ENCODE results near the gene HSH2D. TPM values are rescaled to one million over a fixed set of nuclear protein-coding genes. Genes with fewer than 3 reads are reported as not detected.
"Not testable (repeated sequence)": the region's sequence is repeated elsewhere in the genome, so short reads cannot be mapped to it uniquely, and the experiment has no call there.

HSH2D gene
- total RNA-seq, 1 experiment from 2014 or later = 9.2 TPM

DNA sequence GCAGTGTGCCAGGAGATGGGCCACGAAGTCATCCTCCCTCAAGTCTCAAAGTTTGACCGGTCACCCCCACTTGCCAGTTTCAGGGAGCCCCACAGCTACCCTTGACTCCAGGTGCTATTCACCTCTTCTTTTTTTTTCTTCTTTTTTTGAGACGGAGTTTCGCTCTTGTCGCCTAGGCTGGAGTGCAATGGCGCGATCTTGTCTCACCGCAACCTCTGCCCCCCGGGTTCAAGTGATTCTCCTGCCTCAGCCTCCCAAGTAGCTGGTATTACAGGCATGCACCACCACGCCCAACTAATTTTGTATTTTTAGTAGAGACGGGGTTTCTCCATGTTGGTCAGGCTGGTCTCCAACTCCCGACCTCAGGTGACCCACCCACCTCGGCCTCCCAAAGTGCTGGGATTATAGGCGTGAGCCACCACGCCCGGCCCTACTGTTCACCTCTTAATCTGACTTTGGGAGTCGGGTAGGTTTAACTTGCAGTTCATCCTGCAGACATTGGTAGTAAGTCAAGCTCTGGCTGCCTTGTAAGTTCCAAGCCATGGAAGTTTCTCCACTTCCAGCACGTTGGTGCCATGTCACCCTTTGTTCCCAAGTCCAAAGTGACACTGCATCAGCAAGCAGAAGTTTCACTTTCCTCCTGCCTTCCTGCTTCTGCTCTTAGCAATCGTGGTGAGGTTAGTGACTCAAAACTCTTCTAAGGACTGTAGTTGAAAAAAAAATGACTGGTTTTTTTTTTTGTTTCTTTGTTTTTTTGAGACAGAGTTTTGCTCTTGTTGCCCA is 24.2 kb upstream of the HSH2D start:
- not testable (repeated sequence) for DNase-seq (ENCODE audit: low spot score)

GRCh38 chr19:16121141-16121540 is 22.3 kb upstream of the HSH2D start:
- DNase-seq (ENCODE audit: low spot score) = no peak

GRCh38 chr19:16121967-16122366 is 21.5 kb upstream of the HSH2D start:
- DNase-seq (ENCODE audit: low spot score) = no peak

- no peak for DNase-seq (ENCODE audit: low spot score)
Measured at GRCh38 chr19:16124953-16125352, 18.5 kb upstream of the HSH2D start.

DNA sequence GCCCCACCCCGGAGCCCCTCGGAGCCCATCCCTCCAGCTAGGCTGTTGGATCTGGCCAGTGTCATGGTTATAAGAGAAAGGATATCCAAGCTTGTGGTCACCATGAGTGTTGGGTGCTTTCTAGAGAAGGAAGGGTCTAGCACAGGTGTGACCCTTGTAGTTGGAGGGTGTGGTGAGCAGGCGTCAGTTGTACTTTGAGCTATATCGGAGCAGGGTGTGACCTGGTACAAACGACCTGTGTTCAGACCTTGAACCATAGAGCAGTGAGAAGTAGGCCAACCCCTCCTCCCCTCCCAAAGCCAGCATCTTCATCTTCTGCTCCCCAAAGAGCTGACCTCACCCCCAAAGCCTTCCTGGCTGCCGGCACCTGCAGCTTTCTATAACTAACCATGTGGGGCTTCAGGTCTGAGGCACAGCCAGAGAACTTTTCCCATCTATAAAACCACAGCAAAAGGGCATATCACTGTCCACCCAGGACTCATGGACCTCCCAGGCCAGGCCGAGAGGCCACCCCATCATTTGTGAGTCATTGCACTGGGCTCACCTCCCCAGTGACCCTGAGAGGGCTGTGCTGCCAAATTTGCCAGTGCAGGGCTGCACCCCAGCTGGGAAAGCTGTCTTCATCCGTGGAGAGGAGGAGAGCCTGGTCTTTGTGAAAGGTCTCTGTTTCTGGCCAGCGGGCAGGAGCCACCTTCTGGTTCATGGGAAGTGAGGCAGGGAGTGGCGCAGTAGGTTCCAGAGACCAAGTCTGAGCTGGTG is 17.6 kb upstream of the HSH2D start:
- DNase-seq (ENCODE audit: low spot score) = no peak

DNA sequence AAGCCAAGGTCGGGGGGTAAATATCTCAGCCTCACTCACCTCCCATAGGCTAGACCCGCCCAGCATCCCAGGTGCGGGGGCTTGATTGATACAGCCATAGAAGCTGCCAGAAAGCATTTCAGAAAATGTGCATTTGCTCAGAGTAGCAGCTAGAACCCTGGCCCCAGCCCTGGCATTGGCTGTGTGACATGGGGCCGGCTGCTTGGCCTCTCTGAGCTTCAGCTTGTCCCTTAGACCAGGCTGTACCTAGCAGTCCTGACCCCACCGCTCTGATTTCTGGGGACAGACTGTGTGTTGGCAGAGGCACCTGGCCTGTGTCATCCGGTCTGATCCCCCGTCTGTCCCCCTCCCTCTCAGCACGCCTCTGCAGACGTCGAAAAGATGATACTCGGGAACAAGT is 16.4 kb upstream of the HSH2D start:
- DNase-seq (ENCODE audit: low spot score) = no peak

DNA sequence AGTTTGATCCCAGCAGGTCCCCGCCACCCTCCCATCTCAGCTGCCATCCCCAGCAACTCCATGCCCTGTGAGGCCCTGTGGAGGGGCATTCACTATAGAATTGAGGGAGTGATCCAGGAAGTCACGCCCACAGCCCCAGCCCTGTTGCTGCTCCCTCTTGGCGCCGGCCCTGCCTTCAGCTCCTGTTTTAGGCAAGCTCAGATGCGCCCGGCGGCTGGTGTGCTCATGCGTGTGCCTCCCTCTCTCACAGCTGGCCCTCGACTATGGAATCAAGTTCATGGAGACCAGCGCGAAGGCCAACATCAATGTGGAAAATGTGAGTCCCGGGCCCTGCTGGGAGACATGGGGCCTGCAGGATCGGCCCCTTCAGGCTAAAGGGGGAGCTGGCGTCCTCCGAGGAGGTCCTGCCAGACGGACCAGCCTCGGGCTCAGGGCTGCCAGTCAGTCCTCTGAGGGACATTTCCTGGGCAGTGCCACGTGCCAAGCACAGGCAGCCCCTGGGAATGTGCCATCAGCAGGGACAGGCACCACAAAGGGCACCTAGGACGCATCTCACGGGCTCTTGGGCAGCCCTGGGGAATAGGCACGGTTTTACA is 15.6 kb upstream of the HSH2D start:
- DNase-seq (ENCODE audit: low spot score) = no peak

- no peak for DNase-seq (ENCODE audit: low spot score)
Measured at GRCh38 chr19:16131648-16132047, 11.8 kb upstream of the HSH2D start.

GRCh38 chr19:16133818-16134217 is 9.7 kb upstream of the HSH2D start:
- DNase-seq (ENCODE audit: low spot score) = no peak

DNA sequence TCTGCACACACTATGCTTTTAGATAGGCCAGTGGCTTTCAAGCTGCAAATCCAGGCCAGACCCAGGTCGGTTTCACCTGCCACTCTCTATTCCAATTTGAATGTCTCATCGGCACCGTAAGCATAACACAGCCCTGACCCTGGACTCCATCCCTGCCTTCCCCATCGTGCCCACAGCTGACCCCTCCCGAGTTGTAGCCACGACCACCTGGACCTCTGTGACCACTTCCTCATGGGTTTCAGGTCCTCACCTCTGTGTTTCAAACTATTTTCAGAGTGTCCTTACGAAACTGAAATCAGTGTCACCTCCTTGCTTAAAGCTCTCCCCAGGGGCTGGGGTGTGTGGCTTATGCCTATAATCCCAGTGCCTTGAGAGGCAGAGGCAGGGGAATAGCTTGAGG is 9.0 kb upstream of the HSH2D start:
- DNase-seq (ENCODE audit: low spot score) = no peak

GRCh38 chr19:16135430-16136127 is 7.9 kb upstream of the HSH2D start:
- DNase-seq (ENCODE audit: low spot score) = no peak

DNA sequence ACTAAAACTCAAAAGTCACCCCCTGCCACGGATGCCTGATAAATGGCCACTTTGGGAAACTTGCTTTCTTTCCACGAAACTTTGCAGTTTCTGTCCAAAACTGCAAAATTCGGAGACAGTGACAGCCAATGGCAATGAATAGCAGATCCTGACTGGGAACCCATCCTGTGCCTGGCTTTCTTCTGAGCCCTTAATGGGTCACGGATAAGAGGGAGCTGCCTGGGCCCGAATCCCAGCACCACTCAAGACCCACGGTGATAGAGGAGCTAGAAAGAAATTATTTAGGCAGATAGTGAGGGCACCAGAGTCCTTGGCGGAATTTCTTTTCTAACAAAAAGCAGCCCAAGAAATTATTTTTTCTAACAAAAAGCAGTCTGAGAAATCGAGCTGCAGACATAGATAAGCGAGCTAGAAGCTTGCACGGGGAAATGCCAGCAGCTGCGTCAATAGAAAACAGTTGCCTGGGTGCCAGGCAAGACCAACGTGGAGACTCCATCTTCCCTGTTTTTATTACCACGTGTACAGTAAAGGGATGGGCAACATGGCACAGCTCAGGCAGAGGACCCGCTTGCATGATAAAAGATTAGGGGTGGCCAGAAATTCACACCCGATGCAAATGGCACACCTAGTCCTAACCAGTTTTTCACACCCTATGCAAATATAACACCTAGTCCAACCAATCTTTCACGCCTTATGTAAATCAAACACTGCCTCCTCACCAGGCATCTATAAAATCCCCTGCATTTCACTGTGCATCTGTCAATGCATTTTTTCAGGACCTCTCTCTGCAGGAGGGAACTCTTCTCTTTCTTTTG is 7.1 kb upstream of the HSH2D start:
- DNase-seq (ENCODE audit: low spot score) = no peak

GRCh38 chr19:16139752-16140151 is 3.7 kb upstream of the HSH2D start:
- no peak for DNase-seq (ENCODE audit: low spot score)

DNA sequence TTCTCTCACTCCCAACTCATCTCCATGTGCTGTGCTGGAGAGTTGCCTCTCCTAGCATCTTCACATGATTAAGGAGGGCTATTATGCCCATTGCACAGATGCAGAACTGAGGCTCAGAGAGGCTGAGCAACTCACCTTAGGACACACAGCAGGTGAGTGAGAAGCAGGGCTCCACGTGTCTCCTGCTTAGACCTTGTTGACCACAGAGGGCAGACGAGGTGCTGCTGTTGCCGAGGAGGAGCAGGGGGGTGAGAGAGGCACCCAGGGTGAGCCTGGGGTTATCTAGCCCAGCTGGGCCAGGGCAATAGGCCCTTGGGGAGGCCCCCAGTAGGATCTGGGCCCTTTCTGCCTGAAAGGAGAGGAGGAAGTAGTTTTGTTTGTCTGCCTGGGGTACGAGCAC is 2.4 kb upstream of the HSH2D start:
- no peak for DNase-seq (ENCODE audit: low spot score)

DNA sequence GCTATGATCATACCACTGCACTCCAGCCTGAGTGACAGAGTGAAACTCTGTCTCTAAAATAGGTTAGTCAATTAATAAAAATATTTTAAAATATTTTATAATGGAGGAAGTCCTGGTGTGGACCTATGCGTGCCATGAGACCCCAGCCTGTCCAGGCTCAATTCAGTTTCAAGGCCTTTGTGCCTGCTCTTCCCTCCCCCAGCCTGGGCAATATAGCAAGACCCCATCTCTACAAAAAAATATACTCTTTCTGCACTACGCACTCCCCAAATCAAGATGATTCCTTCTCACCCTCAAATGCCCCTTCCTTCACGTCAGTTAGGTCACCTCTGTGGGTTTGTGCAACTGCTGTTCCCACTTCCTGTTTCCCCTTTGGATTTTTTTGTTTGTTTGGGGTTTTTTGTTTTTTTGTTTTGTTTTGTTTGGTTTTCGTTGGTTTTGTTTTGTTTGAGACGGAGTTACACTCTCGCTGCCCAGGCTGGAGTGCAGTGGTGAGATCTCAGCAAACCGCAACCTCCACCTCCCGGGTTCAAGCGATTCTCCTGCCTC is 1.4 kb upstream of the HSH2D start:
- no peak for DNase-seq (ENCODE audit: low spot score)

DNA sequence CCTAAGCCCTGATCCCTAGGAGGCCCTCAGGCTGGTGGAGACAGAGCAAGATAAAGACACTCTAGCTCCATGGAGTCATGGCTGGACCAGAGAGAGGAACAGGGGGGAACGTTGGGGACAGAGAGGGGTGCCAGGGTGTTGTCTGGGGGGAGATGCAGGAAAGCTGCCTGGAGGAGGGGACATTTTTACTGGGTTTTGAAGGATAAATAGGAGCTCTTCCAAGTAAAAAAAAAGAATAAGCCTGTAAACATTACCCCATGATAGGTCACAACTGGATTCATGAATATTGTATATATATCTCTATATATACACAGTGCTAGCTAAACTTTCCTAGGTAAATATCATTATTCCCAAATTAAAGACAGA is 714 bp downstream of the HSH2D start:
- no peak for DNase-seq (ENCODE audit: low spot score)

DNA sequence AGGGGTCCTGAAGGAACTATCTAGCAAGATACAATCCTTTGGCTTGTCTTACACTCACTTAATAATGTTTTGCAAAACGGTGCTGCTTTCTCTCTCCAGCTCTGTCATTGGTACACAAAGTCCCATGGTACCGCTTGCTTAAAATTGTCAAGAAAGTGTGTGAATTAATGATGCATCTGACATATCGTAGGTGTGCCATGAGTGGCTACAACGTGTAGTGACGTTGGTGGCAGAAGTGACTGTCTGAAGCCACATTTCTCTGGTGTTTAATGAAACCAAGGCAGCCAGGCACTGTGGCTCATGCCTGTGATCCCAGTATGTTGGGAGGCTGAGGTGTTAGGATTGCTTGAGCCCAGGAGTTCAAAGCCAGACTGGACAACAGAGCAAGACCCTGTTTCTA is 2.6 kb downstream of the HSH2D start:
- no peak for DNase-seq (ENCODE audit: low spot score)

DNA sequence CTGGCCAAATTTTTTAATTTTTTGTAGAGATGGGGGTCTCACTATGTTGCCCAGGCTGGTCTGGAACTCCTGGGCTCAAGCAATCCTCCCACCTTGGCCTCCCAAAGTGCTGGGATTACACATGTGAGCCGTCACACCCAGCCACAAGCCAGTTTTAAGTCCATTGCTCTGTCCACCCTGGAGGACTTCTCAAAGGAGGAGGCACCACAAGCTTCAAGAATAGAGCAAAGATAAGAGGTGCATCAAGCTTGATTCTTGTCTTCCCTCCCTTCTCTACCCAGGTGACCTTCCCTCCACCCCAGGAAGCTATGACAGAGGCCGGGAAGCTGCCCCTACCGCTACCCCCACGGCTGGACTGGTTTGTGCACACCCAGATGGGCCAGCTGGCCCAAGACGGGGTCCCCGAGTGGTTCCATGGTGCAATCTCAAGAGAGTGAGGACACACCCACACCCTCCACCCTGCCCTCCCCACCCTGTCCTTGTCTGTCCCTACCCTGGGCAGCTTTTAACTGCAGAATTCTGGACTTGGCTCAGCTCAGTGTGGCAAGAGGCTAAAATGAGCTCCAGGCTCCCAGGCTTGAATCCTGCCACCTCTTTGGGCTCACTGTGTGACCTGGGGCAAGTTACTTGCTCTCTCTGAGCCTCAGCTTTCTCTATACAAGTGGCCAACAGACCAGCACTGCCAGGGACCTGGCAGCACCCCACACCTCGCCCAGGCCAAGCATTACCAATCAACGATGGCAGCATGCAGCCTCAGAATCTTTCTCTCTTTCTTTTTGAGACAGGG is 5.2 kb downstream of the HSH2D start:
- DNase-seq (ENCODE audit: low spot score) = no peak

GRCh38 chr19:16153582-16154336 is 10.3 kb downstream of the HSH2D start:
- no peak for DNase-seq (ENCODE audit: low spot score)

Measured in HT-29 (cell line).